ENCODE data around the gene ERV3-1.

DNA sequence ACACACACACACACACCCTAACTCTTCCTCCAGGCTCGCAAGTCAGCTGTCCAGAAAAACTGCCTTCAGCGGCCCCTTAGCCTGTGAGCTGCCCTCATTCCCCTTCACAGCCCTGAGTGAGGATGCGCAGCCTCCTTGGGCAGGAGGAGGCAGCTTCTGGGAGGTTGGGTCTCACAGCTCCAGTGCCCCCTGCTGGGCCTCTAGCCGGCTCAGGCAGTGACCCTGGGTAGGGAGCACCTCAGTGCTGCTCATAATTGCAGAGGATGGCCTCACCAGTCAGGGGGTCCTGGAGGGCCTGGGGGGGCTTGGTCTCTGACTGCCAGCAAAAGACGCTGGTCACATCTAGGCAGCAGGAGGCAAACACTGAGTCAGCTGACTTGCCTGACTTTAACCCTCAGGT, 59.7 kb downstream of the ERV3-1 start:
- TF ChIP-seq, protein P1, sequence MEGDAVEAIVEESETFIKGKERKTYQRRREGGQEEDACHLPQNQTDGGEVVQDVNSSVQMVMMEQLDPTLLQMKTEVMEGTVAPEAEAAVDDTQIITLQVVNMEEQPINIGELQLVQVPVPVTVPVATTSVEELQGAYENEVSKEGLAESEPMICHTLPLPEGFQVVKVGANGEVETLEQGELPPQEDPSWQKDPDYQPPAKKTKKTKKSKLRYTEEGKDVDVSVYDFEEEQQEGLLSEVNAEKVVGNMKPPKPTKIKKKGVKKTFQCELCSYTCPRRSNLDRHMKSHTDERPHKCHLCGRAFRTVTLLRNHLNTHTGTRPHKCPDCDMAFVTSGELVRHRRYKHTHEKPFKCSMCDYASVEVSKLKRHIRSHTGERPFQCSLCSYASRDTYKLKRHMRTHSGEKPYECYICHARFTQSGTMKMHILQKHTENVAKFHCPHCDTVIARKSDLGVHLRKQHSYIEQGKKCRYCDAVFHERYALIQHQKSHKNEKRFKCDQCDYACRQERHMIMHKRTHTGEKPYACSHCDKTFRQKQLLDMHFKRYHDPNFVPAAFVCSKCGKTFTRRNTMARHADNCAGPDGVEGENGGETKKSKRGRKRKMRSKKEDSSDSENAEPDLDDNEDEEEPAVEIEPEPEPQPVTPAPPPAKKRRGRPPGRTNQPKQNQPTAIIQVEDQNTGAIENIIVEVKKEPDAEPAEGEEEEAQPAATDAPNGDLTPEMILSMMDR (IDR thresholded peaks at IDR 0.05 in 2 of 3, conservative IDR thresholded peaks at IDR 0.05 in 1 of 3; ENCODE audit: borderline replicate concordance in 1 of 3, insufficient read depth in 1 of 3, low read depth in 2 of 3, low read length in 2 of 3), result 0 out of 6 replicates have a peak, but pooled peaks of 1 of the 3 experiments have one; percentile 16
- TF ChIP-seq EZH2 (IDR thresholded peaks at IDR 0.05) (no peak), POLR2A (IDR thresholded peaks at IDR 0.05; ENCODE audit: borderline replicate concordance, extremely low read depth, insufficient read depth, insufficient read length) (no peak), TCF7L2 (IDR thresholded peaks at IDR 0.05; ENCODE audit: borderline replicate concordance, extremely low read depth, insufficient read depth, insufficient read length) (no peak), SP1 (IDR thresholded peaks at IDR 0.05; ENCODE audit: low read depth) (no peak), CEBPB (IDR thresholded peaks at IDR 0.05; ENCODE audit: low read depth) (no peak), ZNF274 (IDR thresholded peaks at IDR 0.05; ENCODE audit: low read depth, low read length) (no peak)
- TF ChIP-seq, protein P2, sequence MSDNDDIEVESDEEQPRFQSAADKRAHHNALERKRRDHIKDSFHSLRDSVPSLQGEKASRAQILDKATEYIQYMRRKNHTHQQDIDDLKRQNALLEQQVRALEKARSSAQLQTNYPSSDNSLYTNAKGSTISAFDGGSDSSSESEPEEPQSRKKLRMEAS (IDR thresholded peaks at IDR 0.05), result no peak

All from HCT116 (cell line).